ENCODE data around the gene IL17B. TPM values are rescaled to one million over a fixed set of nuclear protein-coding genes. Genes with fewer than 3 reads are reported as not detected.

IL17B gene
- total and polyA plus RNA-seq, 2 of the 8 experiments (the other 6 are each of a cell fraction or from before 2014, with no cell fraction given), result 0.18 TPM; not detected in 1

DNA sequence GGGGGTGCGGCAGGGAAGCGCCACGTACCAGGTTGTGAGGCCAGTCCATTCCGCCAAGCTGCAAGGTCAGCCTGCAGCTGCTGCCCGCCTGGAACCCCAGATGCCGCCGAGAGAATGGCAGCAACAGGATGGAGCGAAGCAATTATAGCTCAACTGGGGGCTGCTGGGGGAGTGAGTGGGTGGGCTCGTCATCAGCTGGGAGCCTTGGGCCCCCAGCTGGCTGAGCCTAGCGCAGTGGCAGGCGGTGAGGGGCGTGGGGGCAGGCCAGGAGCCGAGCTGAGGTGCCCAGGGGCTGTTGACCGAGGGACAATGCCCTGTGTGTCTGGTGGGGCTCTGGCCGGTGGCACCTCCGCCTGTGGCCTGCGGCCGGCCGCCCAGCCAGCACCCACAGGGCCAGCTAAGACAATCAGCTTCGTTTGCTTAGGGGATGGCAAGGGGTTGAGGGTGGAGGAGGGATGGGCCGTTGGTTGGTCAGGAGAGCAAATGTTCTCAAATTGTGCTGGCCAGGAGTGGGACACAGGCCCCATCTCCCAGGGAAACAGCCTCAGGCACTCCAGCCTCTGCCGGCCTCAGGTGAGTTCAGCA, at the start of gene IL17B (continued):
- no peak for TF ChIP-seq HDAC2 (IDR thresholded peaks at IDR 0.05; ENCODE audit: borderline replicate concordance in 1 of 2, low read depth in 2 of 2, low read length in 2 of 2)
- TF ChIP-seq POLR2A (IDR thresholded peaks at IDR 0.05; ENCODE audit: control extremely low read depth in 1 of 2, low read depth in 2 of 2, low read length in 2 of 2), result no peak
- no peak for TF ChIP-seq CHD2 (IDR thresholded peaks at IDR 0.05; ENCODE audit: low read length)
- no peak for TF ChIP-seq FOSL1 (IDR thresholded peaks at IDR 0.05; ENCODE audit: insufficient read depth, low read depth, low read length)
- TF ChIP-seq, protein P1, sequence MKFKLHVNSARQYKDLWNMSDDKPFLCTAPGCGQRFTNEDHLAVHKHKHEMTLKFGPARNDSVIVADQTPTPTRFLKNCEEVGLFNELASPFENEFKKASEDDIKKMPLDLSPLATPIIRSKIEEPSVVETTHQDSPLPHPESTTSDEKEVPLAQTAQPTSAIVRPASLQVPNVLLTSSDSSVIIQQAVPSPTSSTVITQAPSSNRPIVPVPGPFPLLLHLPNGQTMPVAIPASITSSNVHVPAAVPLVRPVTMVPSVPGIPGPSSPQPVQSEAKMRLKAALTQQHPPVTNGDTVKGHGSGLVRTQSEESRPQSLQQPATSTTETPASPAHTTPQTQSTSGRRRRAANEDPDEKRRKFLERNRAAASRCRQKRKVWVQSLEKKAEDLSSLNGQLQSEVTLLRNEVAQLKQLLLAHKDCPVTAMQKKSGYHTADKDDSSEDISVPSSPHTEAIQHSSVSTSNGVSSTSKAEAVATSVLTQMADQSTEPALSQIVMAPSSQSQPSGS (IDR thresholded peaks at IDR 0.05; ENCODE audit: low read length), result no peak
- no peak for TF ChIP-seq POLR2AphosphoS5 (IDR thresholded peaks at IDR 0.05; ENCODE audit: low read depth, low read length)
- no peak for TF ChIP-seq KDM4A (IDR thresholded peaks at IDR 0.05; ENCODE audit: low read depth, low read length, severe bottlenecking)

Measured in H1 (cell line).